Cardiac fibroblast (primary cell): ENCODE data around the gene LPP.

ENCODE experiments used
- DNase-seq, 2 donors: peaks; one replicate each; pipeline versions ENCODE4 v3.0.0 to v3.0.0-alpha.2; 2010; ENCODE audit warnings: low read depth in 2 of 2
- H3K4me3 ChIP-seq, 2 donors: replicated peaks in 1 of 2; 1 replicate in 1 of 2; 2 replicates in 1 of 2; pipeline ENCODE4 v1.5.1; 2011; ENCODE audit warnings: low read depth in 2 of 2, low read length in 2 of 2, mild to moderate bottlenecking in 2 of 2, moderate library complexity in 1 of 2
- CTCF ChIP-seq: IDR thresholded peaks from one replicate; pipeline ENCODE4 v1.5.1; 2011; ENCODE audit warnings: low read depth, mild to moderate bottlenecking, low read length, inconsistent platforms

LPP gene

GRCh38 chr3:188315553-188315952 lies 161.6 kb downstream of the LPP start:
- no peak overlapping the region for H3K4me3 ChIP-seq
- TF ChIP-seq CTCF = no peak
- DNase-seq = peak; percentile 46 to 73

DNA sequence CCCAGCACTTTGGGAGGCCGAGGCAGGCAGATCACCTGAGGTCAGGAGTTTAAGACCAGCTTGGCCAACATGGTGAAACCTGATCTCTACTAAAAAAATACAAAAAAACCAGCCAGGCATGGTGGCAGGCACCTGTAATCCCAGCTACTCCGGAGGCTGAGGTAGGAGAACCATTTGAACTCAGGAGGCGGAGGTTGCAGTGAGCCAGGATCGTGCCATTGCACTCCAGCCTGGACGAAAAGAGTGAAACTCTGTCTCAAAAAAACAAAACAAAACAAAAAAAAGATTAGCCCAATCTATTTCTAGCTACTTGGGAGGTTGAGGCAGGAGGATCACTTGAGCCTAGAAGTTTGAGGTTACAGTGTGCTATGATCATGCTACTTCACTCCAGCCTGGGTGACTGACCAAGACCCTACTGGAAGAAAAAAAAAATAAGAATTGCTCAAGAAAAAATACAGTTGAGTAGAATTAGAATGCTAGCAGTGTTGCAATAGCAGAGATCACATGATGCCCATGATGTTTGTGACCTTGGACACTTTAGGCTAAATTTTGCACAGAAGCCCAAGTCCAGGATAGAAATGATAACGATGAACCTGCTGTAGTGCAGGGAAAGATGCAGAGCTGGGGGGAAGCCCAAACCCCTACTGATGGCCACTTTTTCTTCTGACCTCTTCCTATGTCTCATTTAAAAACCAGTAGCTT lies 162.2 kb downstream of the LPP start:
- DNase-seq = peak; percentile 41 to 60
- no peak overlapping the region for H3K4me3 ChIP-seq
- no peak for TF ChIP-seq CTCF

- DNase-seq = peak in 1 of 2 donors; percentile 55
- TF ChIP-seq CTCF = no peak
- no peak overlapping the region for H3K4me3 ChIP-seq
These were observed 162.7 kb downstream of the LPP start for GRCh38 chr3:188316723-188317070.

- TF ChIP-seq CTCF = no peak
- no peak overlapping the region for H3K4me3 ChIP-seq
- peak in 1 of 2 donors; percentile 33 for DNase-seq
These were observed 165.6 kb downstream of the LPP start for GRCh38 chr3:188319569-188319968.

DNA sequence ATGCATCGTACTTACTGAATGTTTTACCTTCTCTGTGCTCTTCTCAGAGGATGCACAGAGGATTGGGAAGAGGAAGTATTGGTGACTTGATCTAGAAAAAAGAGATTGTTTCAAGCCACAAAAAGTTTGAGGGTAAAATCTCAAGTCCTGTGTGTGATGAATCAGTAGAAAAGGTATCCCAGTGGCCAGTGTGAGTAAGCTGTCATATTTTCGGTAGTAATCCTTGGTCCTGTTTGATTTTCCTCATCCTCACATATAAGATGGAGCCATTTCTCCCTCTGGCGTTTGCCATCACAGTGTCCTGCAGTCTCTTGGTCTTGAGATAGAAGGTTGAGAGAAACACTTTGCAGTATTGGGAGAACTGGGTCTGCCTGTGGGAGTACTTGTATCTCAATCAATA lies 166.8 kb downstream of the LPP start:
- DNase-seq = peak in 1 of 2 donors; percentile 72
- TF ChIP-seq CTCF = peak; percentile 6
- no peak overlapping the region for H3K4me3 ChIP-seq

- DNase-seq = no peak
- TF ChIP-seq CTCF = no peak
- H3K4me3 ChIP-seq = no peak overlapping the region
These were observed 167.3 kb downstream of the LPP start for GRCh38 chr3:188321258-188321657.
